ENCODE results near the gene SUN5.
"Not testable (repeated sequence)": the region's sequence is repeated elsewhere in the genome, so short reads cannot be mapped to it uniquely, and the experiment has no call there.

SUN5 gene

DNA sequence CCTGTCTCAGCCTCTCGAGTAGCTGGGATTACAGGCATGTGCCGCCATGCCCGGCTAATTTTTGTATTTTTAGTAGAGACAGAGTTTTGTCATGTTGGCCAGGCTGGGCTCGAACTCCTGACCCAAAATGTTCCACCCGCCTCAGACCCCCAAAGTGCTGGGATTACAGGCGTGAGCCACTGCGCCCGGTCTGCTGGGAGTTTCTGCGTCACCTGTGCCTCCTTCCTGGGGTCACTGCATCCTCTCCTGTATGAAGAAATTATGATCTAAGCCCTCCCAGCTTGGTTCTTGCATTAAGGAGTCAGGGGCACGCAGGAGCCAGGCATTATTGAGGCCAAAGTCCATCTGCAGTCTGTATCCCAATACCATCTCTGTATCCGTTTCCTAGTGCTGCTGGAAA, 41.6 kb downstream of the SUN5 start:
- DNase-seq, result not testable (repeated sequence)

GRCh38 chr20:32962053-32962452, 42.2 kb downstream of the SUN5 start:
- no peak for DNase-seq

DNA sequence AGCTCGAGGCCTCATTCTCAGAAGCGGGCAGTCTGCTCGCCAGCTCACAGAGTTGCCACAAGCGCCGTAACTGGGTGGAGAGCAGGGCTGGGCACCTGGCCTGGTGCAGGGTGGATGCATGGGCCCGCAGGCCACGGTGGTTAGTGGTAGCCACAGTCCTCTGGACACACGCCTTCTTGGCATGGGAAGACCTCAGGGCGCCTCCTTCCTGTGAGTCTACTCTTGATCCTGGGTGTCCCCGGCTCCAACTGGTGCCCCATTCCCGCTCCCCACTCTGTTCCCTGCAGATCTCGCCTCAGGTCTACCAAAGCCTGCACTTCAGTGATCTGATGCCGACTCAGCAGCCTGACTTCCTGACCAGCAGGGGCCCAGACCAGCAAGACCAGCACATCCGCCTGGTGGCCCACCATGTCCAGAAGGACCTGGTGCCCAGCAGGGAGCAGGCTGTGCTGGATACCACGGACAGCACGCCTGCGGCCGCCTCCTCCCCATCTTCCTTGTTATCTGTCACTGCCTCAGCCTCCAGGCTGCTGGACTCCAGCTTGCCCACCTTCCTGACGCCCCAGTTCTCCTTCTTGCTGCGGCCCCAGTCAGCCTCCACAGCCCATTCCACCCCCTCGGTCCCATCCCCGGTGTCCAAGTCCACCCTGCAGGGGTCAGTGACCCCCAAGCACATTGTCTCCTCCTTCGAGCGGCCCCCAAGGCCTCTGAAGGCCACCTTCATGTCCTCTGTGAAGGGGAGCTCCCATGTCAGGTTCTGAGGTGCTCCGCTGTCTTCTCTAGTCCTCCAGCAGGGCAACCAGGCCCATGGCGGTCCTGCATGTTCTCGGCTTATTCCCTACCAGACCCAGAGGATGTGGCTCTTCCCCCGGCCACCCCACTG, 43.1 kb downstream of the SUN5 start:
- DNase-seq, result no peak

DNA sequence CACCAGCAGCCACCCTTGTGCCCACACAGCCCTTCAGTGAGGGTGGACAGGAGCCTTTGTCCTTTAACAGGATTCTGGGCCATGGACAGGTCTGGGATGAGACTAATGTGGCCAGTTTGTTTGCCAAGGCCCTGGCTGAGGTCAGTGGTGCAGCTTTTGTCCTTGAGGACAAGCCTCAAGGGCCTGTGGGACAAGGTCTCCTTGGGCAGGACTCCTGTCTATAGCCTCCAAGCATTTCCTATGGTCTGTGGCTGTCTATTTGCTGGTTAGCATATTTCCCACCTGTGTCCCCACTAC, 44.1 kb downstream of the SUN5 start:
- no peak for DNase-seq

DNA sequence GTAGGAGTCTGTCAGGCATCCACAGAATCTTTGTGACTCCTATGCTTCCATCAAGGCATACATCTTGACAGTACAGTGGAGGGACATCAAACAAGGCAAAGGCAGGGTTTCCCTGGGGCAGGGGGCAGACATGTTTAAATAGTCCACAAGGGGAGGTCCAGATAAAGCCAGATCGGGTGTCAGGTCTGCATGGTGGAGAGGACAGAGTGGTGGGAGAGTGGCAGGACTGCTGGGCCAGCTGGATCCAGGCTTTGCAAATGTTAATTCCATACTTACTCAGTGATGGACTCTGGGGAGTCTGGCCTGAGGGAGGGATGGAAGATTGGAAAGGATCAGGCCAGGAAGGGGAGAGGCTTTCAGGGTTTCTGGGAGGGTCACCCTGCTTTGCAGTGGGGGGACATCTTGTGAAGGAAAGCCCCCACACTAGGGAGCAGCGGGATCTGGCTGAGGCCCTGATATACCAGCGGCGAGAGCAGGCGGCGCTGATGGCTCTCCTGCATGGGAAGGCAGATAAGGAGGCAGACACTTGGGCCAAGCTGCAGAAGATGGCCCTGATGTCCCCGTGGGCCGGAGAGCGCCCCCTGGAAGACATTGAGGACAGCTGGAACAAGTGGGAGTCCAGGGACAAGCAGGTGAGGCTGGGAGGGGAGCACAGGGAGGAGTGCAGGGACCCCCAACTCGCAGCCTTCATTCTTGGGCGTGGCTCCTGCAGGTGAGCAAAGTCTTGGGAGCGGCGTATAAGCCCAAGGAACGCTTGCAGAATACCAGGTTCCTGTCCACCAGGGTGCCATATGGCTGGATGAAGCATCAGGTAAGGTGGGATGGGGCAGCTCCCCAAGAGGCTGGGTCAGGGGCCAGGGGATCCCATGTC, 44.6 kb downstream of the SUN5 start:
- DNase-seq, result no peak

DNA sequence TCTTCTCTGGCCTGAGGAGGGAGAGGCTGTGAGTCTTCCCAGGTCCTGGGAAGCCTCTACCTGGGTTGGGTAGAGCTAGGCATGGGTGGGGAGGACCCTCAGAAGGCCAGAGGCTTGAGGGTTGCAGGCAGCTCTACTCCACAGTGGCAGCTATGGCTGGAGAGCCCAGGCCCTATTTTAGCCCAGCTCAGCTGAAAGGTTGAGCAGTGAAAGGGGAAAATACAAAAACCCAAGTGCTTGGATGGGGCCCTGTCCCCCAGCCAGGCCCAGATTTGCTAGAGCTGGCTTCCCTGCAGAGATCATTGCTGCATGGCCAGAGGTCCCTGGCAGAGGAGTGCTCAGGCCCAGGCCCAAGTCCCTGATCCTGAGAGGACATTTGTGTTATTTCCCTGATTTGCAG, 45.7 kb downstream of the SUN5 start:
- no peak for DNase-seq

DNA sequence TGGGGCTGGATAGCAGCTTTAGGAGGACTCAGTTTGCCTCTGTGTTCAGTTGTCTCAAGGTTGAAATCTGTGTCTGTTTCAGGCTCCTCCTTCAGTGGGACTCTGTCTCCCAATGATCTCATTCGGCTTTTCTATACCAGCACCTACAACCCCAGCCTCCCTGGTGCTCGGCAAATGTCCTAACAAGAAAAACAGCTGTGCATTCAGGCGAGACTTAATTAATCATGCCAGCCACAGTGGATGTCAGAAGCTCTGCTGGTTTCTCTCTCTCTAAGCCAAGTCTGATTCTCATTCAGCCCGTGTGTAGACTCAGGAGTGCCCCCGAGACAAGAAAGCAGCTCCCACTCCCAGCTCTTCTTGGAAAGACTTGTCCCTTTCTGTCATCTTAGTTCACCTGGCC, 46.8 kb downstream of the SUN5 start:
- no peak for DNase-seq

- not testable (repeated sequence) for DNase-seq
Measured at GRCh38 chr20:32950539-32950938, 53.7 kb downstream of the SUN5 start.

- no peak for DNase-seq
Measured at GRCh38 chr20:32946629-32947028, 57.6 kb downstream of the SUN5 start.

DNA sequence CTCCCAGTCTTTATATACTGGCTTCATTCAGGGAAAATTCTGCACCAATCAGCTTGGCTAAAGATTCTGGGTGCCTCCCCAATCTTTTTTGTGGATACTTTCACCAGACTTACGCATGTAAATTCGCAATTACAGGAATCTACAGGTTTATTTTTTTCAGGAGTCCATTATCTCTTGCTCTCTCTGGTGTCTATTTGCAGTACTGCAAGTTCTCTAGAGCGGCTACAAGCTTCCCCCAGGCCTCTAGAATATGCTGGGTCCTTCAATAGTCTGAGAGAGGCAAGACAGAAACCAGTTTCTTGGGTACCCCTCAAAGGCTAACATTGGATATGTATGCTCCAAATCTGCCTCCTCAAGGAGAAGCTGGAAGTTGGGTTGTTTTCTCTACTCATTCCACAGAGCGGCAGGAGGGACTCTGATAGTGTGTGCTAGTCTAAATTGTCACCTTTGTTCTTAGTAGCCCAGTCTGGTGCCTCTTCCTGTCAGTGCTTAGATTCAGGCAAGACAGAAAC, 58.5 kb downstream of the SUN5 start:
- no peak for DNase-seq

DNA sequence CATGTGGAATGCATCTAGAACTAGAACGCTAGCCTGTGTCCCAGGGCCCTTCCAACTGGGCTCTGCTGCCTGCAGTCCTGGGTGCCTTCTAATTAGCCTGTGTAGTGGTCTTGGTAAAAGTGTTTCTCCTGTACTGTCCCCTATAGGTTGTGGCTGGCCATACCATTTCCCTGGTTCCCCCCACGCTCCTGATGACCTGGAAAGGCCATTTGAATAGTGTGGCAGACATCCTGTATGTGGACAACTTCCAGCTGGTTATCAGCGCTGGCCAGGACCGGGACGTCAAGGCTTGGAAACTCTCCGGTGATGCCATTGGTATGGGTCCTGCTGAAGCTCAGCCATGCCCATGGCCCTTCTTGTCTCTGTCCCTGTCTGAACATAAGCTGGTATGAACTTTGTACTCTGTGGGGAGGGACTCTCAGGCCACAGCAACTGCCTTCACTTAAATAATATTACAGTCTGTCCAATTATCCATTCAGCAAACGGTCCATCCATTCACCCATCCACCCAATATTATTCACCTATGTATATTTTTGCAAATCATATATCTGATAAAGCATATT, 60.7 kb downstream of the SUN5 start:
- no peak for DNase-seq

- no peak for DNase-seq
Measured at GRCh38 chr20:32941155-32941885, 62.9 kb downstream of the SUN5 start.

GRCh38 chr20:32934580-32934979, 69.7 kb downstream of the SUN5 start:
- no peak for DNase-seq
